Superior temporal gyrus (tissue), 1 donor: ENCODE measurements around the gene ATP7A.
"Not testable (repeated sequence)": the region's sequence is repeated elsewhere in the genome, so short reads cannot be mapped to it uniquely, and the experiment has no call there.

ENCODE experiments used
- DNase-seq: peaks from one replicate; pipeline ENCODE4 v3.0.0-alpha.2; 2016; ENCODE audit errors: extremely low spot score

ATP7A gene

DNA sequence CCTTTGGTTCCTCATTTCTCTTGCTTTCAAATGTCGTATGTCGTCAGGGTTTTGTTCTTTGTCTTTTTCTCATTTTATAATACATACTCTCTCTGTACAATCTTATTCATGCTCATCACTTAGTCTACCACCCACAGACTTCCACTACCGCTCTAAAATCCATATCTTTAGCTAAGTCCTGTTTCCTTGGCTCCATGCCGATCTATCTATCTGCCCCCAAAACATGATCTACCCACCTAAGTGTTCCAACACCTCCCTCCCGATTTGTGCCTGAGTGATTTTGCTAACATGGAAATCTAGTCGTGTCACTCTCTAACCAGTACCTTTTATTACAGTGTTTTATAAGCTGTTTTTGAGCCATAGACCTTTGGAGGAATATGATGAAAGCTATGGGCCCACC lies 124.6 kb downstream of the ATP7A start:
- no peak for DNase-seq

DNA sequence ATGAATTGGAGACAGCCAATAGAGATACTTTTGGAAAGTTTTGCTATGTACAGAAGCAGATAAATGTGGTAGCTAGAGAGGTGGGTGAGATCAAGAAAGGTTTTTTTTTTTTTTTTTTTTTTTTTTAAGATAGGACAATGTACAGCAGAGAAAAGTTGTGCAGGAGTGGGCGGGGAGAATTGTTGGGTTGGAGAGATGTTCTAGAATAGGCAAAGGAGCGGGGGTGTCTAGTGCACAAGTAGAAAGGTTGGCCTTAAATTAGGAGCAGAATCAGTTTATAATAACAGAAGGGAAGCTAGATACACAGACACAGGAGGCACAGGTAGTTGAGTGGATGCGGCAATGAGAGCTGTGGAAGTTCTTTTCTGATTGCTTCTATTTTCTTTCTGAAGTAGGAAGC lies 127.4 kb downstream of the ATP7A start:
- DNase-seq, result no peak

DNA sequence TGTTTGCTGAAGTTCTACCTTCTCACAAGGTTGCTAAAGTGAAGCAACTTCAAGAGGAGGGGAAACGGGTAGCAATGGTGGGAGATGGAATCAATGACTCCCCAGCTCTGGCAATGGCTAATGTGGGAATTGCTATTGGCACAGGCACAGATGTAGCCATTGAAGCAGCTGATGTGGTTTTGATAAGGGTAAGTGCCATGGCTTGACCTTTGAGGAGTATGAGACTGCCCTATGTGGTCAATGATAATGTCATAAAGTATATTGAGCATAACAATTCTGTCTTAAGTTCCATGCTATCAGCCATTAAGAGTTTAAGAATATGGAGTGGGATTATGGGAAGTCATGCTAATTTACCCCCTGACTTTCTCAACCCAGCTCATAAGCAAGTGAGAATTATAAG lies 132.1 kb downstream of the ATP7A start:
- DNase-seq, result no peak

DNA sequence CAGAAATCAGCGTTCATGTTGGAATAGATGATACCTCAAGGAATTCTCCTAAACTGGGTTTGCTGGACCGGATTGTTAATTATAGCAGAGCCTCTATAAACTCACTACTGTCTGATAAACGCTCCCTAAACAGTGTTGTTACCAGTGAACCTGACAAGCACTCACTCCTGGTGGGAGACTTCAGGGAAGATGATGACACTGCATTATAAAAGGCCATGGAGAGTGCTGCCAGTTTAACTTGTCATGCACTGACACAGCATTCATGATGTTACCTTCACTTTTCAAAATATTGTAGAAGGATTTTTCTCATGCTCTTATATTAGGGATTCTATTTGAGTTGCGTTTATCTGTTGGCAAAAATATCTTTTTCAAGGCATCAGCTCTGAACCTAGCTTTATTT lies 135.9 kb downstream of the ATP7A start:
- no peak for DNase-seq

DNA sequence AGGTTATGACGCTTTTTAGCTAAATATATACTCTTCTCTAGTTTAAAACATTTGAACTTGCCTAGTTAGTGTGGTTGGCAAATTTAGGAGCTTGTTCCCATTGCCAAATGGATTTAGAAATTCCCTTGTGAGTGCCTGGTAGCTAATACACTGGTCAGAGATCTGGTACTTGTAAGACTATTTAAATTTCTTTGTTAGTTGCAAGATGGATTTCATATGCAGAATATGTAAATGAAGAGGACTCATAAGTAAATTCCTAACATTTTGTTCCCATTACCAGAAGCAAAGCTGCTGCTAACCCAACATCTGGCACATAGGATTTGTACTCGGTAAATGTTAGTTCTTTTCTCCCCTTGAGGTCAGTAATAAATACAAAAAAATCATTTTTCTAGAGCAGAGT lies 137.6 kb downstream of the ATP7A start:
- no peak for DNase-seq

DNA sequence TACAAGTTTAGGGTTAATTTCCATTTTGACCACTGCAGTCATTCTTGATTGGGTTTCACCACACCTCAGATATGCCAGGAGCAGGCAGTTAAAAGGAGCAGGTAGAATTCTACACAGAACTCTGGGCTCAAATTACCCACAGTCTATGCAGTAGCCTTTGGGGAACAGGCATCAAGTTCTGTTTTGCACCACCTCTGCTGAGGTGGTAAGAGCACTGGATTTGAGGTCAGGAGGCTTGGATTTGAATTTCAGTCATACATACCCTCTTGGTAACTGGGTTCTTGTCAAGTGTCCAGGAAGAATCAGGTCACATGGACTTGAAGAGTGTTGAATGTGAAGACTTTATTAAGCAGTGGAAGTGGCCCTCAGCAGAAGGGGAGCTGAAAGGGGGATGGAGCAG lies 153.2 kb downstream of the ATP7A start:
- DNase-seq, result no peak

DNA sequence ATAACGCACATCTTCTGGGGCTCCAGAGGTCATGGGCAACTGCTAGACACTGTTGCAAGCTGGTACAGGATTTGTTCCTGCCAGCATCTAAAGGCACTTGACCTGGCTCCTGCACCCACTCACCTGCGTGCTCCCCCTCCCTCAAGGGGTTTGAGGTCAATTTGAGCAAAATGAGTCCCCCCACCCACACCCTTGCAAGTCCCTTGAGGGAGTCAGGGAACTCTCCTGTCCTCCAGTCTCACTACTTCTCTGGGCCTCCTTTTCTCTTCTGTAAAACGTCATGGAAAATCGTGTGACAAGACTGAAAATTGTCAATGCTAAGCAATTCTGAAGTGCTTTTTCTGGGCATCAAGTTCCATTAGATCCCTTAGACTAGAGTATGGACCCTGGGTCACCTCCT lies 153.7 kb downstream of the ATP7A start:
- no peak for DNase-seq

DNA sequence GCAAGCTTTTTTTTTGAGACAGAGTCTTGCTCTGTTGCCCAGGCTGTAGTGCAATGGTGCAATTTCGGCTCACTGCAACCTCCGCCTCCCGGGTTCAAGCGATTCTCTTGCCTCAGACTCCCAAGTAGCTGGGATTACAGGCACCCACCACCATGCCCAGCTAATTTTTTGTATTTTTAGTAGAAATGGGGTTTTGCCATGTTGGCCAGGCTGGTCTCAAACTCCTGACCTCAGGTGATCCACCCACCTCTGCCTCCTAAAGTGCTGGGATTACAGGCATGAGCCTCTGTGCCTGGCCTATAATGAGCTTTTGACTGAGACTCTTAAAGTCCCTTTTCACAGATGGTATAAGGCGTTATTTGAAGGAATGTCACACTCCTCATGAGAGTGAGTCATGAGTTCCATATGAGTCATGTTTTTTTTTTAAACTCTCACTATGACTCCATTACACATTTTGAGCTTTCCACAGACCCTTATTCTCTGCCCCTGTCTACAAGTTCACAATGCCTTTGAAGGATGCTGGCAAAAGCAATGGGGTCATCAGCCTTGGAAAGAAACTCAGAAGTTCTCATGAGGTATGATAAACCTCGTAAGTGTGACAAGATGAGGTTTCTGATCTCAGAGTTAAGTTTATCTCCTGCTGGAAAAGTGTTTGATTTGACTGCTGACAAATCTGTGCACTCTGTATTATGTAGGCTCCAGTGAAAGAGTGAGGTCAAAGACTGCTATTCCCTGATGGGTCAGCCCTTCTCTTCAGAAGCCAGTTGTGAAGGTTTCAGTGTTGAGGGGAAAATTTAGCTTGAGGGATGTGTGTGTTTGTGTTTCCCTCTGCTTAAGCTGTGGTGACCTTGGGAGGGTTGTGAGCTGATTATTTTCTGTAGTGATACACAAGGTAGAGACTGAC lies 154.5 kb downstream of the ATP7A start:
- peak; percentile 16 for DNase-seq

DNA sequence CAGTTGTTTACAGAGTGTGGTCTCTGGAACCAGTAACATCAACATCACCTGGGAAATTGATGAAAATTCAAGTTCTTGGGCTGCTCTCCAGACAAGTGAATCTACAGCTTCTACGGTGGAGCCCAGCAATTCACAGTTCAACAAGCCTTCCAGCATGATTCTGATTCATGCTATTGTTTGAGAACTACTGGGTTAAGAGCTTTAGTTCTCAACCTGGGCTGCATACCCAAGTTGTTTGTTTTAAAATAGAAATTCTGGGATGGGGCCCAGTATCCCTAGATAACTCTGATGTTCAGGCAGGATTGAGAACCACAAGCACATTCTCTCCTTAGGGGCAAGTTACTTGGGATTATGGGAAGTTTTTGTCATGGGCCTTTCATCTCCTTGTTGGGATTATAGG lies 155.6 kb downstream of the ATP7A start:
- DNase-seq, result no peak

DNA sequence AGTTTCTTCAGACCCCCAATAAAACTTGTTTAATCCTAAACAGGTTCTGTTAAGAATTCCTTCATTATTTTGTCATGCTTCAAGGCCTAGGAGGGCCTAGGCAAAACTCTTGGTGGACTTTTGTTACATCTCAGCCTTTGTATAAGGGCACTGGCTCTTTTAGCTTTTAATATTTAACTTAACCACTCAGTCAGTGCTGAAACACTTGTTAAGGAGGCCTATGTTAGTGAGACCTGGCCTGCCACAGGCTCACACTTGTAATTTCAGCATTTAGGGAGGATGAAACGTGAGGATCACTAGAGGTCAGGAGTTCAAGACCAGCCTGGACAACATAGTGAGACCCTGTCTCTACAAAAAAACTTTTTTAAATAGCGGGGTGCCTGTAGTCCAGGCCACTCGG lies 160.8 kb downstream of the ATP7A start:
- DNase-seq, result no peak

DNA sequence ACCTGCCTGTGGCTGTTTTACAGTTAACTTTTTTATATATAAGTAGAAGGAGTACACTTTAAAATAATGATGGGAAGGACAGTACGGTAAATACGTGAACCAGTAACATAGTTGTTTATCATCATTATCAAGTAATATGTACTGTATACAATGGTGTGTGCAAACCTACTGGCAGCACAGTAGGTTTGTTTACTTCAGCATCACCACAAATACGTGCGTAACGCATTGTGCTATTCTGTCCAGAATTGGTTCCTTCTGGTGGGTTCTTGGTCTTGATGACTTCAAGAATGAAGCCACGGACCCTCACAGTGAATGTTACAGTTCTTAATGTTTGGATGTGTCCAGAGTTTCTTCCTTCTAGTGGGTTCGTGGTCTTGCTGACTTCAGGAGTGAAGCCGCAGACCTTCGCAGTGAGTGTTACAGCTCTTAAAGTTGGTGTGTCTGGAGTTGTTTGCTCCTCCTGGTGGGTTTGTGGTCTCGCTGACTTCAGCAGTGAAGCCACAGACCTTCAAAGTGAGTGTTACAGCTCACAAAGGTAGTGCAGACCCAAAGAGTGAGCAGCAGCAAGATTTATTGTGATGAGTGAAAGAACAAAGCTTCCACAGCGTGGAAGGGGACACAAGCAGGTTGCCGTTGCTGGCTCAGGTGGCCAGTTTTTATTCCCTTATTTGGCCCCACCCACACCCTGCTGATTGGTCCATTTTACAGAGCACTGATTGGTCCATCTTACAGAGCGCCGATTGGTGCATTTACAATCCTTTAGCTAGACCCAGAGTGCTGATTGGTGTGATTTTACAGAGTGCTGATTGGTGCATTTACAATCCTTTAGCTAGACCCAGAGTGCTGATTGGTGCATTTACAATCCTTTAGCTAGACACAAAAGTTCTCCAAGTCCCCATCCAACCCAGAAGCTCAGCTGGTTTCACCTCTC lies 162.9 kb downstream of the ATP7A start:
- not testable (repeated sequence) for DNase-seq

DNA sequence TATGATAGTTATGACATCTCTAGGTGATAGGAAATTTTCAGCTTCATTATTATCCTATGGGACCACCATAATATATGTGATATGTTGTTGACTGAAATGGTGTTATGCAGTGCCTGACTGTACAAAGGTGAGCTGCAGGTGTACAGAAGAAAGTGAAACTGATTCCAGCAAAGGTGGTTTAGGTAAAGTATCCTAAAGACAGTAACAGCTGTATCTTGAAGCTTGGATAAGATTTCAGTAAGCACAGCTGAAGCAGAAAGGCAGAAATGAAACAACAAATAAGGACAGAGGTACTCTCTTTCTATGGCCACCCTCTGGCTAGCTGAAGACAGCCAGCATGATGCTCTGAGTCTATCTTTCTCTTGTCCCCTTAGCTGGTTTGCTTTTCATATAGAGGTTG lies 163.6 kb downstream of the ATP7A start:
- DNase-seq, result no peak

DNA sequence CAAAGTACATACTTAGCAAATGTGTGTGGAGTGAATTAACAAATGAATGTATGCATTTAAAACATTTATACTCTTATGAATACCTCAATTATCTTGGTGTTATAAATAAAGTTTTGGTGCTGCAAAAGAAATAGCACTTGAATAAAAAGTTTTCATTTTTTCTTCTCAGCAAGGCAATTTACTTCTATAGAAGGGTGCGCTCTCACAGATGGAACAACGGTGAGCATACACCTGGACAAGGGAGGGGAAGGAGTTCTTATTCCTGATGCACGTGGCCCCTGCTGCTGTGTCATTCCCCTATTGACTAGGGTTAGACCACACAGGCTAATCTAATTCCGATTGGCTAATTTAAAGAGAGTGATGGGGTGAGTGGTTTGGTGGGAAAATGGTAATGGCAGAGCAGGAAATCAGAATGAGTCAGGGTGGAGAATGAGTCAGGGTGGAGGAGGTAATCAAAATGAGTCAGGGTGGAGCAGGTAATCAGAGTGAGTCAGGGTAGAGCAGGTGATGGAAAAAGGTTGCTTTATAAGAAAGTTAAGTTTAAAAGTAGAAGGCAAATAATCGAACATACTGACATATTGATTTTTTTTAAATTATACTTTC lies 165.4 kb downstream of the ATP7A start:
- no peak for DNase-seq

DNA sequence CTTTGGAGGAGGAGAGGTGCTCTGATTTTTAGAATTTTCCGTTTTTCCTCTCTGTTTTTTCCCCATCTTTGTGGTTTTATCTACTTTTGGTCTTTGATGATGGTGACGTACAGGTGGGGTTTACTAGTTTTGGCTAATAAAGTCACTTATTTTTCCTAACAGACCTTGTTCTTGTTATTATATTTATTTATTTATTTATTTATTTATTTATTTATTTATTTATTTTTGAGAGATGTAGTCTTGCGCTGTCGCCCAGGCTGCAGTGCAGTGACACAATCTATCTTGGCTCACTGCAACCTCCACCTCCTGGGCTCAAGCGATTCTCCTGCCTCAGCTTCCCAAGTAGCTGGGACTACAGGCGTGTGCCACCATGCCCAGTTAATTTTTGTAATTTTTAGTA lies 170.9 kb downstream of the ATP7A start:
- DNase-seq, result not testable (repeated sequence)

DNA sequence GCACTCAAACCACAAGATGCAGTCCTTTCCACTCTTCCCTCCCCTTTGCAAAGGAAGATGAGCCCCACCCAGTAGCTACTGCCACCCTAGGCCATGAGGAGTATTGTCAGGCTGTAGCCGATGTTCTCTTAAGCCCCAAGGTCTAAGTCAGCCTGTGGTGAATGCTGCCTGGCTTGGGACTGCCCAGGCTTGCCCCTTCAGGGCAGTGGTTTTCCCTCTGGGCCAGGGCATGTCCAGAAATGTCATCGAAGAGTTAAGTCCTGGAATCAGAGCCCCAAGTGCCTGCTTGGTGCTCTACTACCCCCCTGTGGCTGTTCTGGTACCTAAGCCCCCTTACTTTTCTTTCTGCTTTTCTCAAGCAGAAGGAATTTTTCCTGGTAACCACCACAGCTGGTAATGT lies 181.8 kb downstream of the ATP7A start:
- DNase-seq, result no peak

DNA sequence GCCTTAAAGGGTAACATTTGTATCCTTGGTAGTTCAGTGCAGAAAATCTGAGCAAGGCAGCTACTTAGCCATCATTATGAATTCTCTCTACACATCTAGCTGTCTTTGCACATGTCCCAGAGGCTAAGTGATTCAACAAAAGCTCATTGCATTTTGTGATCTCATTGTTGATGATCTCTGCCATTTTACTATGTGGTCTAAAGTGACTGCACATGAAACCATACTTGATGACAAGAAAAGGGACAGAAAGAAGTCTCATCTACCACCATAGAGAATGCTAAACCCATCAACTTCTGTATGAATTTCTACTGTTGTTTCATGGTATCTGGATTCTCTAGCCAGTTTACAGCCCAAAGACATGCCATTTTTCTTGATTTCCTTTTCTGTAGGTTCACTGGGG lies 187.6 kb downstream of the ATP7A start:
- DNase-seq, result no peak
